Stomach (tissue), 9 donors: ENCODE measurements around the gene B4GALNT1. TPM values are rescaled to one million over a fixed set of nuclear protein-coding genes. Genes with fewer than 3 reads are reported as not detected.

Experiments
- DNase-seq, 2 donors: peaks; one replicate each; pipeline versions ENCODE4 v3.0.0 to v3.0.0-alpha.2; 2013 to 2019
- H3K27ac ChIP-seq, 5 donors: fragments of 200-600 bp in 4 of 5; sonication (generic) in 4 of 5; one replicate each; pipeline ENCODE4 v1.5.1; 2013 to 2019; ENCODE audit warnings: mild to moderate bottlenecking in 1 of 5, moderate library complexity in 1 of 5
- H3K27me3 ChIP-seq, 3 donors: fragments of 200-600 bp; sonication (generic); one replicate each; pipeline ENCODE4 v1.5.1; 2017 to 2019; ENCODE audit warnings: mixed run types in 1 of 3
- H3K36me3 ChIP-seq, 4 donors: fragments of 200-600 bp; sonication (generic); 1 replicate in 3 of 4; 2 replicates in 1 of 4; pipeline ENCODE4 v1.5.1; 2016 to 2019
- H3K4me1 ChIP-seq, 4 donors: fragments of 200-600 bp; sonication (generic); one replicate each; pipeline ENCODE4 v1.5.1; 2016 to 2019
- H3K4me3 ChIP-seq, 4 donors: fragments of 200-600 bp; sonication (generic) in 3 of 4; one replicate each; pipeline ENCODE4 v1.5.1; 2016 to 2019; ENCODE audit warnings: mild to moderate bottlenecking in 1 of 4
- H3K9me3 ChIP-seq, 4 donors: fragments of 200-600 bp; sonication (generic); one replicate each; pipeline ENCODE4 v1.5.1; 2016 to 2019
- EP300 ChIP-seq: sonication (generic); formaldehyde crosslinking; IDR thresholded peaks from one replicate; pipeline ENCODE4 v1.6.1; 2017; ENCODE audit warnings: antibody characterized with exemption
- POLR2A ChIP-seq, 4 donors: fragments of 450-650 bp; IDR thresholded peaks; one replicate each; pipeline ENCODE4 v1.6.1; 2016; ENCODE audit warnings: antibody characterized with exemption in 4 of 4, control low read depth in 2 of 4, mild to moderate bottlenecking in 1 of 4, moderate library complexity in 1 of 4
- POLR2AphosphoS5 ChIP-seq, 3 donors: sonication (generic); formaldehyde crosslinking; IDR thresholded peaks; one replicate each; pipeline ENCODE4 v1.6.1; 2016; ENCODE audit warnings: antibody characterized with exemption in 3 of 3
- WGBS, 5 donors: extraction: QIAGEN DNeasy Blood & Tissue Kit in 3 of 5; methylation state at CpG; one replicate each; pipeline versions ENCODE4 v1.1.5 to v1.1.7; 2013 to 2018; 5-methylcytosine and 5-hydroxymethylcytosine counted together
- intact Hi-C: fragments of 100-400 bp; cut with DNase I; formaldehyde crosslinking; loops from one replicate; pipeline ENCODE4 v1.15.1; 2023; ENCODE audit warnings: low total_unique reads
- polyA plus RNA-seq, 3 donors: library from polyadenylated mRNA; stranded (reverse); fragments of 200-250 nt; gene quantifications; one replicate each; pipeline ENCODE4 v1.2.3, GENCODE V29; 2013
- total RNA-seq, 5 donors: library from RNA; depleted of rRNA; stranded (reverse); fragments of >200 nt; gene quantifications; one replicate each; pipeline versions ENCODE4 v1.1.0 to v1.2.3, GENCODE V29; 2014 to 2016
- TF ChIP-seq, protein P1 (sequence below), 7 experiments: fragments of 450-650 bp in 4 of 7; fragments of 200-600 bp in 3 of 7; sonication (generic) in 3 of 7; IDR thresholded peaks; one replicate each; pipeline ENCODE4 v1.5.1; 2016 to 2019; ENCODE audit warnings: antibody characterized with exemption in 7 of 7, control low read depth in 2 of 7, mild to moderate bottlenecking in 1 of 7
- donor health status: healthy with polysubstance abuse.
- donor health status: Bipolar disorder and iron deficiency.
- donor health status: healthy.

The B4GALNT1 gene
- total and polyA plus RNA-seq, 8 donors: 0.31 to 1.1 (median 0.67) TPM; not detected in 4

DNA sequence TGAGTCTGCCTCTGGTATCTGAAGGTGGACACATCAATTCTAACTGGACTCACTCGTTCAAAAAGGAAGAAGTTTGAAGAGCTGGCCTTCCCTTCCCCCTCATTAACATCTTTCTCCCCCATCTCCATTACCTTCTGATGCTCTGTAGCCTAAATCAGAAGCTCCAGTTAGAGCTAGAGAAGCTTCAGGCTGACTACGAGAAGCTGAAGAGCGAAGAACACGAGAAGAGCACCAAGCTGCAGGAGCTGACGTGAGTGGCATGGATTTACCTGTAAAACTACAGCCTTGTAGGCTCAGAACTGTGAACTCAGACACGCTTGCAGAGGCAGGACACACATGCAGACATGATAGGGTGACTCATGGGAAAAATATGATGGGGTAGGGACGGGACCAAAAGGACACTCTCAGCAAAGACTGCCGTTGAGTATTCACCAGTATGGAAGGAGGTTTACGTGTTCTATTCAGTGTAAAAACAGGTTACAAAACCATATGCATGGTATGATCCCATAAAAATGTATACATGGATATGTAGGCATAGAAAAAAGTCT, 56.3 kb downstream of the B4GALNT1 start:
- 72 to 84% (median 80%) methylated on average over 9 of the region's 9 CpGs for WGBS, 5 donors
- H3K27me3 ChIP-seq: no peaks in the 10 kb centered on the region
- TF ChIP-seq EP300: no peak
- no peak for TF ChIP-seq POLR2AphosphoS5 (IDR thresholded peaks at IDR 0.05)
- TF ChIP-seq, protein P1, sequence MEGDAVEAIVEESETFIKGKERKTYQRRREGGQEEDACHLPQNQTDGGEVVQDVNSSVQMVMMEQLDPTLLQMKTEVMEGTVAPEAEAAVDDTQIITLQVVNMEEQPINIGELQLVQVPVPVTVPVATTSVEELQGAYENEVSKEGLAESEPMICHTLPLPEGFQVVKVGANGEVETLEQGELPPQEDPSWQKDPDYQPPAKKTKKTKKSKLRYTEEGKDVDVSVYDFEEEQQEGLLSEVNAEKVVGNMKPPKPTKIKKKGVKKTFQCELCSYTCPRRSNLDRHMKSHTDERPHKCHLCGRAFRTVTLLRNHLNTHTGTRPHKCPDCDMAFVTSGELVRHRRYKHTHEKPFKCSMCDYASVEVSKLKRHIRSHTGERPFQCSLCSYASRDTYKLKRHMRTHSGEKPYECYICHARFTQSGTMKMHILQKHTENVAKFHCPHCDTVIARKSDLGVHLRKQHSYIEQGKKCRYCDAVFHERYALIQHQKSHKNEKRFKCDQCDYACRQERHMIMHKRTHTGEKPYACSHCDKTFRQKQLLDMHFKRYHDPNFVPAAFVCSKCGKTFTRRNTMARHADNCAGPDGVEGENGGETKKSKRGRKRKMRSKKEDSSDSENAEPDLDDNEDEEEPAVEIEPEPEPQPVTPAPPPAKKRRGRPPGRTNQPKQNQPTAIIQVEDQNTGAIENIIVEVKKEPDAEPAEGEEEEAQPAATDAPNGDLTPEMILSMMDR (IDR thresholded peaks at IDR 0.05): no peak
- no peak for TF ChIP-seq POLR2A (IDR thresholded peaks at IDR 0.05)
- H3K27ac ChIP-seq: no peak overlapping the region
- no peaks in the 10 kb centered on the region for H3K4me1 ChIP-seq
- intact Hi-C loops: no loop called here
- no peaks in the 10 kb centered on the region for H3K9me3 ChIP-seq
- H3K36me3 ChIP-seq: peaks cover 0 to 22% (median 11%) of the 10 kb centered on the region in 4 donors
- no peak overlapping the region for H3K4me3 ChIP-seq
- DNase-seq: no peak

Other genes starting within 250 kb of the B4GALNT1 start
- gene R3HDM2, start 202.2 kb downstream of the B4GALNT1 start, total RNA-seq: 10 to 100 TPM; 22.8 to 64.3 (median 30.5) TPM
- gene R3HDM2, start 202.2 kb downstream of the B4GALNT1 start, polyA plus RNA-seq: 10 to 100 TPM; 12.4 to 18.6 (median 13.9) TPM
- under 1 TPM in 1 of 5 donors, not detected in 4; 0.37 TPM for gene INHBC, start 198.4 kb downstream of the B4GALNT1 start, total RNA-seq
- not detected for gene INHBC, start 198.4 kb downstream of the B4GALNT1 start, polyA plus RNA-seq
- gene INHBE, start 177.9 kb downstream of the B4GALNT1 start, total RNA-seq: not detected
- not detected for gene INHBE, start 177.9 kb downstream of the B4GALNT1 start, polyA plus RNA-seq
- 1 to 10 TPM in 1 of 5 donors, under 1 TPM in 4; 0.14 to 4.0 (median 0.58) TPM for gene GLI1, start 173.4 kb downstream of the B4GALNT1 start, total RNA-seq
- 1 to 10 TPM in 2 of 3 donors, under 1 TPM in 1; 0.53 to 2.7 (median 1.7) TPM for gene GLI1, start 173.4 kb downstream of the B4GALNT1 start, polyA plus RNA-seq
- 10 to 100 TPM in 1 of 5 donors, 1 to 10 TPM in 3, not detected in 1; 2.3 to 28.1 (median 5.8) TPM for gene ARHGAP9, start 153.3 kb downstream of the B4GALNT1 start, total RNA-seq
- gene ARHGAP9, start 153.3 kb downstream of the B4GALNT1 start, polyA plus RNA-seq: 10 to 100 TPM in 1 of 3 donors, 1 to 10 TPM in 2; 5.8 to 11.1 (median 7.5) TPM
- 1,000 to 10,000 TPM in 1 of 5 donors, 100 to 1,000 TPM in 1, 10 to 100 TPM in 3; 37.3 to 1,821 (median 71.6) TPM for gene MARS1, start 145.1 kb downstream of the B4GALNT1 start, total RNA-seq
- gene MARS1, start 145.1 kb downstream of the B4GALNT1 start, polyA plus RNA-seq: 10 to 100 TPM; 35.1 to 91.2 (median 51.8) TPM
- 100 to 1,000 TPM in 1 of 5 donors, 10 to 100 TPM in 3, 1 to 10 TPM in 1; 7.5 to 159 (median 36.2) TPM for gene DDIT3, start 112.7 kb downstream of the B4GALNT1 start, total RNA-seq
- gene DDIT3, start 112.7 kb downstream of the B4GALNT1 start, polyA plus RNA-seq: 10 to 100 TPM; 49.7 to 83.4 (median 68.7) TPM
- 100 to 1,000 TPM in 1 of 5 donors, 10 to 100 TPM in 3, 1 to 10 TPM in 1; 4.8 to 129 (median 32.2) TPM for gene MBD6, start 110.4 kb downstream of the B4GALNT1 start, total RNA-seq
- 10 to 100 TPM; 23.2 to 30.9 (median 28.7) TPM for gene MBD6, start 110.4 kb downstream of the B4GALNT1 start, polyA plus RNA-seq
- 100 to 1,000 TPM in 3 of 5 donors, 10 to 100 TPM in 2; 28.6 to 177 (median 102) TPM for gene DCTN2, start 86.0 kb downstream of the B4GALNT1 start, total RNA-seq
- gene DCTN2, start 86.0 kb downstream of the B4GALNT1 start, polyA plus RNA-seq: 100 to 1,000 TPM in 2 of 3 donors, 10 to 100 TPM in 1; 90.0 to 168 (median 110) TPM
- gene KIF5A, start 83.2 kb downstream of the B4GALNT1 start, total RNA-seq: 1 to 10 TPM in 4 of 5 donors, not detected in 1; 1.3 to 2.3 (median 1.6) TPM
- gene KIF5A, start 83.2 kb downstream of the B4GALNT1 start, polyA plus RNA-seq: under 1 TPM; 0.19 to 0.40 (median 0.31) TPM
- gene PIP4K2C, start 42.0 kb downstream of the B4GALNT1 start, total RNA-seq: 100 to 1,000 TPM in 1 of 5 donors, 10 to 100 TPM in 4; 15.9 to 116 (median 46.1) TPM
- 10 to 100 TPM; 14.1 to 39.7 (median 20.1) TPM for gene PIP4K2C, start 42.0 kb downstream of the B4GALNT1 start, polyA plus RNA-seq
- gene DTX3, start 28.4 kb downstream of the B4GALNT1 start, total RNA-seq: 10 to 100 TPM in 3 of 5 donors, 1 to 10 TPM in 2; 5.2 to 49.6 (median 14.3) TPM
- 10 to 100 TPM; 14.6 to 26.9 (median 17.1) TPM for gene DTX3, start 28.4 kb downstream of the B4GALNT1 start, polyA plus RNA-seq
- 100 to 1,000 TPM in 1 of 5 donors, 10 to 100 TPM in 4; 18.7 to 220 (median 31.8) TPM for gene ARHGEF25, start 21.8 kb downstream of the B4GALNT1 start, total RNA-seq
- 10 to 100 TPM; 22.5 to 48.4 (median 24.8) TPM for gene ARHGEF25, start 21.8 kb downstream of the B4GALNT1 start, polyA plus RNA-seq
- 100 to 1,000 TPM; 135 to 408 (median 192) TPM for gene OS9, start 60.9 kb upstream of the B4GALNT1 start, total RNA-seq
- 100 to 1,000 TPM in 2 of 3 donors, 10 to 100 TPM in 1; 85.8 to 171 (median 137) TPM for gene OS9, start 60.9 kb upstream of the B4GALNT1 start, polyA plus RNA-seq
- 1 to 10 TPM in 2 of 5 donors, under 1 TPM in 2, not detected in 1; under 0.01 to 5.7 (median 1.5) TPM for gene AGAP2, start 105.5 kb upstream of the B4GALNT1 start, total RNA-seq
- under 1 TPM; 0.53 to 0.68 (median 0.61) TPM for gene AGAP2, start 105.5 kb upstream of the B4GALNT1 start, polyA plus RNA-seq
- gene TSPAN31, start 111.8 kb upstream of the B4GALNT1 start, total RNA-seq: 10 to 100 TPM; 10.1 to 46.8 (median 20.4) TPM
- 10 to 100 TPM; 14.7 to 27.5 (median 18.4) TPM for gene TSPAN31, start 111.8 kb upstream of the B4GALNT1 start, polyA plus RNA-seq
- gene CDK4, start 119.1 kb upstream of the B4GALNT1 start, total RNA-seq: 100 to 1,000 TPM in 2 of 5 donors, 10 to 100 TPM in 3; 26.3 to 113 (median 39.1) TPM
- 10 to 100 TPM; 43.7 to 70.7 (median 57.3) TPM for gene CDK4, start 119.1 kb upstream of the B4GALNT1 start, polyA plus RNA-seq
- 10 to 100 TPM in 1 of 5 donors, 1 to 10 TPM in 4; 1.0 to 14.7 (median 8.7) TPM for gene MARCHF9, start 121.9 kb upstream of the B4GALNT1 start, total RNA-seq
- gene MARCHF9, start 121.9 kb upstream of the B4GALNT1 start, polyA plus RNA-seq: 10 to 100 TPM in 2 of 3 donors, 1 to 10 TPM in 1; 7.0 to 16.0 (median 14.7) TPM
- 1 to 10 TPM in 4 of 5 donors, not detected in 1; 1.0 to 3.1 (median 1.8) TPM for gene CYP27B1, start 133.9 kb upstream of the B4GALNT1 start, total RNA-seq
- gene CYP27B1, start 133.9 kb upstream of the B4GALNT1 start, polyA plus RNA-seq: 1 to 10 TPM in 1 of 3 donors, under 1 TPM in 2; 0.56 to 1.4 (median 0.73) TPM
- gene METTL1, start 138.9 kb upstream of the B4GALNT1 start, total RNA-seq: 10 to 100 TPM in 3 of 5 donors, 1 to 10 TPM in 2; 4.4 to 37.9 (median 13.2) TPM
- 10 to 100 TPM; 13.7 to 24.7 (median 20.2) TPM for gene METTL1, start 138.9 kb upstream of the B4GALNT1 start, polyA plus RNA-seq
- gene EEF1AKMT3, start 139.4 kb upstream of the B4GALNT1 start, total RNA-seq: 10 to 100 TPM in 4 of 5 donors, 1 to 10 TPM in 1; 4.0 to 61.4 (median 16.4) TPM
- 1 to 10 TPM; 3.3 to 5.2 (median 3.5) TPM for gene EEF1AKMT3, start 139.4 kb upstream of the B4GALNT1 start, polyA plus RNA-seq
- 10 to 100 TPM in 2 of 5 donors, 1 to 10 TPM in 3; 2.3 to 13.8 (median 8.0) TPM for gene TSFM, start 149.6 kb upstream of the B4GALNT1 start, total RNA-seq
- gene TSFM, start 149.6 kb upstream of the B4GALNT1 start, polyA plus RNA-seq: 10 to 100 TPM; 32.0 to 39.3 (median 37.0) TPM
- 1 to 10 TPM in 4 of 5 donors, under 1 TPM in 1; 0.45 to 5.8 (median 4.1) TPM for gene AVIL, start 185.5 kb upstream of the B4GALNT1 start, total RNA-seq
- gene AVIL, start 185.5 kb upstream of the B4GALNT1 start, polyA plus RNA-seq: 1 to 10 TPM; 1.5 to 5.9 (median 2.3) TPM
- gene CTDSP2, start 213.5 kb upstream of the B4GALNT1 start, total RNA-seq: 100 to 1,000 TPM in 2 of 5 donors, 10 to 100 TPM in 3; 64.6 to 152 (median 82.4) TPM
- gene CTDSP2, start 213.5 kb upstream of the B4GALNT1 start, polyA plus RNA-seq: 10 to 100 TPM; 28.4 to 67.4 (median 65.4) TPM